Breast epithelium (tissue), 4 donors: ENCODE results near the gene TPGS2. TPM values are rescaled to one million over a fixed set of nuclear protein-coding genes. Genes with fewer than 3 reads are reported as not detected.

Experiments used
- DNase-seq, 2 donors: peaks; one replicate each; pipeline ENCODE4 v3.0.0-alpha.2; 2019; ENCODE audit warnings: low spot score in 2 of 2
- H3K27ac ChIP-seq, 2 donors: fragments of 200-600 bp; sonication (generic) in 1 of 2; one replicate each; pipeline ENCODE4 v1.5.1; 2016 to 2019; ENCODE audit warnings: mild to moderate bottlenecking in 1 of 2
- H3K27me3 ChIP-seq, 2 donors: fragments of 200-600 bp; sonication (generic) in 1 of 2; one replicate each; pipeline versions ENCODE4 v1.5.1 to v1.6.0; 2017 to 2019; ENCODE audit warnings: control low read depth in 1 of 2, mild to moderate bottlenecking in 1 of 2
- H3K36me3 ChIP-seq: fragments of 200-600 bp; one replicate; pipeline ENCODE4 v1.5.1; 2019
- H3K4me1 ChIP-seq, 2 donors: fragments of 200-600 bp; sonication (generic); one replicate each; pipeline ENCODE4 v1.5.1; 2016 to 2019; ENCODE audit warnings: control low read depth in 1 of 2
- H3K4me3 ChIP-seq, 3 donors: fragments of 200-600 bp; sonication (generic); 1 replicate in 2 of 3; 2 replicates in 1 of 3; pipeline ENCODE4 v1.5.1; 2016 to 2019; ENCODE audit warnings: mild to moderate bottlenecking in 3 of 3, moderate library complexity in 2 of 3
- H3K9me3 ChIP-seq, 2 donors: fragments of 200-600 bp; sonication (generic) in 1 of 2; one replicate each; pipeline ENCODE4 v1.5.1; 2016 to 2019; ENCODE audit warnings: control low read depth in 1 of 2
- CTCF ChIP-seq, 3 donors: fragments of 450-650 bp; IDR thresholded peaks; one replicate each; pipeline ENCODE4 v1.5.1; 2016 to 2017; ENCODE audit warnings: antibody characterized with exemption in 3 of 3, mild to moderate bottlenecking in 3 of 3, moderate library complexity in 3 of 3
- POLR2A ChIP-seq: fragments of 450-650 bp; IDR thresholded peaks from one replicate; pipeline ENCODE4 v1.6.1; 2016; ENCODE audit warnings: antibody characterized with exemption, mild to moderate bottlenecking, moderate library complexity
- POLR2AphosphoS5 ChIP-seq, 3 donors: sonication (generic); formaldehyde crosslinking; IDR thresholded peaks; one replicate each; pipeline ENCODE4 v1.6.1; 2017; ENCODE audit warnings: antibody characterized with exemption in 3 of 3
- intact Hi-C: fragments of 100-400 bp; cut with DNase I; formaldehyde crosslinking; loops from one replicate; pipeline ENCODE4 v1.15.1; 2023; ENCODE audit warnings: low total_unique reads
- total RNA-seq, 3 donors: library from RNA; depleted of rRNA; stranded (reverse); fragments of >200 nt; gene quantifications; one replicate each; pipeline ENCODE4 v1.1.0, GENCODE V29; 2016

The TPGS2 gene
- total RNA-seq, 3 donors from 2014 or later: 70.8 to 98.7 (median 91.8) TPM

GRCh38 chr18:36828157-36828629 lies 609 bp downstream of the TPGS2 start:
- intact Hi-C loops: no loop called here
- Histone ChIP-seq H3K27me3 (no peaks in the 10 kb centered on the region), H3K4me3 (peak overlapping the region; percentile 75 to 87 (median 84)), H3K27ac (peak overlapping the region; percentile 91 to 93), H3K9me3 (no peaks in the 10 kb centered on the region), H3K4me1 (no peaks in the 10 kb centered on the region), H3K36me3 (no peaks in the 10 kb centered on the region)
- TF ChIP-seq CTCF (IDR thresholded peaks at IDR 0.05): no peak
- TF ChIP-seq POLR2A: no peak
- TF ChIP-seq POLR2AphosphoS5 (IDR thresholded peaks at IDR 0.05): no peak
- no peak for DNase-seq

GRCh38 chr18:36826556-36826955 lies 2.2 kb downstream of the TPGS2 start:
- Histone ChIP-seq H3K4me3 (no peak overlapping the region), H3K27ac (no peak overlapping the region), H3K36me3 (no peaks in the 10 kb centered on the region), H3K27me3 (no peaks in the 10 kb centered on the region), H3K4me1 (no peaks in the 10 kb centered on the region), H3K9me3 (no peaks in the 10 kb centered on the region)
- DNase-seq: no peak
- no peak for TF ChIP-seq POLR2AphosphoS5 (IDR thresholded peaks at IDR 0.05)
- TF ChIP-seq CTCF (IDR thresholded peaks at IDR 0.05): no peak
- TF ChIP-seq POLR2A: no peak
- intact Hi-C loops: no loop called here

- intact Hi-C loops: no loop called here
Observed at GRCh38 chr18:36825526-36825925, 3.3 kb downstream of the TPGS2 start.

GRCh38 chr18:36821681-36822080 lies 7.1 kb downstream of the TPGS2 start:
- no peak for DNase-seq
- TF ChIP-seq CTCF (IDR thresholded peaks at IDR 0.05) (no peak), POLR2A (no peak), POLR2AphosphoS5 (IDR thresholded peaks at IDR 0.05) (no peak)

More at GRCh38 chr18:36825526-36825925, 3.3 kb downstream of the TPGS2 start:
- H3K36me3 ChIP-seq: no peaks in the 10 kb centered on the region
- no peaks in the 10 kb centered on the region for H3K4me1 ChIP-seq
- TF ChIP-seq POLR2A (no peak), CTCF (IDR thresholded peaks at IDR 0.05) (no peak), POLR2AphosphoS5 (IDR thresholded peaks at IDR 0.05) (no peak)
- no peak for DNase-seq
- H3K4me3 ChIP-seq: no peak overlapping the region
- H3K9me3 ChIP-seq: no peaks in the 10 kb centered on the region
- no peaks in the 10 kb centered on the region for H3K27me3 ChIP-seq
- H3K27ac ChIP-seq: no peak overlapping the region

GRCh38 chr18:36819621-36820020 lies 9.2 kb downstream of the TPGS2 start:
- intact Hi-C loops: no loop called here
- no peaks in the 10 kb centered on the region for H3K9me3 ChIP-seq
- no peak overlapping the region for H3K27ac ChIP-seq
- TF ChIP-seq POLR2A (no peak), CTCF (IDR thresholded peaks at IDR 0.05) (no peak), POLR2AphosphoS5 (IDR thresholded peaks at IDR 0.05) (no peak)
- H3K27me3 ChIP-seq: no peaks in the 10 kb centered on the region
- H3K4me3 ChIP-seq: no peak overlapping the region
- DNase-seq: no peak
- no peaks in the 10 kb centered on the region for H3K36me3 ChIP-seq
- H3K4me1 ChIP-seq: no peaks in the 10 kb centered on the region

More at GRCh38 chr18:36821681-36822080, 7.1 kb downstream of the TPGS2 start:
- Histone ChIP-seq H3K36me3 (no peaks in the 10 kb centered on the region), H3K9me3 (no peaks in the 10 kb centered on the region), H3K27ac (no peak overlapping the region), H3K4me3 (no peak overlapping the region), H3K27me3 (no peaks in the 10 kb centered on the region), H3K4me1 (no peaks in the 10 kb centered on the region)
- intact Hi-C loops: no loop called here
